Neuronal stem cell (in vitro differentiated cells): ENCODE results near the gene HDAC4.

Experiments used
- DNase-seq: peaks from one replicate; pipeline ENCODE4 v3.0.0-alpha.2; 2013; ENCODE audit warnings: low spot score
- H2AFZ ChIP-seq: one replicate; pipeline ENCODE4 v1.6.1; 2013; ENCODE audit warnings: mild to moderate bottlenecking, low read length, inconsistent platforms
- H2AK5ac ChIP-seq: 2 replicates; pipeline ENCODE4 v1.6.1; 2013; ENCODE audit warnings: low read depth, mild to moderate bottlenecking, inconsistent platforms, low read length, moderate library complexity, mixed read lengths
- H2BK120ac ChIP-seq: 2 replicates; pipeline ENCODE4 v1.6.1; 2013; ENCODE audit warnings: low read depth, mild to moderate bottlenecking, inconsistent platforms, low read length, moderate library complexity, mixed read lengths
- H2BK12ac ChIP-seq: one replicate; pipeline ENCODE4 v1.6.1; 2013; ENCODE audit warnings: low read length, inconsistent platforms
- H2BK15ac ChIP-seq: 2 replicates; pipeline ENCODE4 v1.6.1; 2013; ENCODE audit warnings: mild to moderate bottlenecking, low read length, inconsistent platforms, mixed read lengths
- H2BK5ac ChIP-seq: one replicate; pipeline ENCODE4 v1.6.1; 2013; ENCODE audit warnings: inconsistent platforms, mild to moderate bottlenecking, low read length, moderate library complexity
- H3K14ac ChIP-seq: one replicate; pipeline ENCODE4 v1.6.1; 2013; ENCODE audit warnings: low read length, inconsistent platforms
- H3K18ac ChIP-seq: 2 replicates; pipeline ENCODE4 v1.6.1; 2013; ENCODE audit warnings: low read length, inconsistent platforms
- H3K23ac ChIP-seq: 2 replicates; pipeline ENCODE4 v1.6.1; 2013; ENCODE audit warnings: low read depth, mild to moderate bottlenecking, mixed read lengths, low read length, inconsistent platforms; ENCODE audit not compliant: poor library complexity
- H3K27ac ChIP-seq: replicated peaks from 3 replicates; pipeline ENCODE4 v1.5.1; 2013; ENCODE audit warnings: low read length, inconsistent platforms
- H3K27me3 ChIP-seq, 3 experiments: 2 replicates each; pipeline ENCODE4 v1.6.1; 2013; ENCODE audit warnings: low read length in 3 of 3, mild to moderate bottlenecking in 2 of 3, inconsistent platforms in 1 of 3, low read depth in 1 of 3, mixed read lengths in 1 of 3, moderate library complexity in 1 of 3; ENCODE audit not compliant: control insufficient read depth in 3 of 3, insufficient read depth in 3 of 3
- H3K36me3 ChIP-seq, 2 donors: replicated peaks in 1 of 2; 2 replicates each; pipeline ENCODE4 v1.6.1; 2013; ENCODE audit warnings: low read length in 2 of 2; ENCODE audit not compliant: control insufficient read depth in 2 of 2, insufficient read depth in 2 of 2
- H3K4ac ChIP-seq: 2 replicates; pipeline ENCODE4 v1.6.1; 2013; ENCODE audit warnings: inconsistent platforms, mild to moderate bottlenecking, low read length, moderate library complexity
- H3K4me1 ChIP-seq, 2 donors: 1 replicate in 1 of 2; 2 replicates in 1 of 2; pipeline ENCODE4 v1.6.1; 2013; ENCODE audit warnings: low read length in 2 of 2, low read depth in 1 of 2; ENCODE audit not compliant: control insufficient read depth in 2 of 2, insufficient read depth in 1 of 2
- H3K4me2 ChIP-seq: one replicate; pipeline ENCODE4 v1.6.1; 2013; ENCODE audit warnings: mild to moderate bottlenecking, low read length, inconsistent platforms; ENCODE audit not compliant: insufficient read depth, poor library complexity, severe bottlenecking
- H3K4me3 ChIP-seq, 2 donors: 2 replicates each; pipeline ENCODE4 v1.5.1; 2013; ENCODE audit warnings: low read length in 2 of 2, mild to moderate bottlenecking in 2 of 2, inconsistent platforms in 1 of 2, moderate library complexity in 1 of 2
- H3K79me1 ChIP-seq: one replicate; pipeline ENCODE4 v1.6.1; 2013; ENCODE audit warnings: low read depth, mild to moderate bottlenecking, inconsistent platforms, low read length, moderate library complexity
- H3K9ac ChIP-seq: one replicate; pipeline ENCODE4 v1.6.1; 2013; ENCODE audit warnings: mild to moderate bottlenecking, low read depth, low read length, inconsistent platforms; ENCODE audit not compliant: poor library complexity
- H3K9me3 ChIP-seq, 2 donors: replicated peaks in 1 of 2; 2 replicates each; pipeline versions ENCODE3 to v1.6.1; 2013; ENCODE audit warnings: low read length in 2 of 2, mild to moderate bottlenecking in 2 of 2, inconsistent platforms in 1 of 2, low read depth in 1 of 2, mixed read lengths in 1 of 2, moderate library complexity in 1 of 2; ENCODE audit not compliant: control insufficient read depth in 2 of 2, insufficient read depth in 1 of 2
- H4K8ac ChIP-seq: one replicate; pipeline ENCODE4 v1.6.1; 2013; ENCODE audit warnings: low read depth, mild to moderate bottlenecking, inconsistent platforms, low read length, moderate library complexity
- H4K91ac ChIP-seq: one replicate; pipeline ENCODE4 v1.6.1; 2013; ENCODE audit warnings: low read length, low read depth, mild to moderate bottlenecking, inconsistent platforms; ENCODE audit not compliant: poor library complexity
- WGBS, 2 donors: extraction: QIAGEN DNeasy Blood & Tissue Kit; methylation state at CpG; one replicate each; pipeline ENCODE4 v1.1.7; 2013; ENCODE audit warnings: missing lambda C conversion rate in 2 of 2, mixed read lengths in 1 of 2; ENCODE audit not compliant: insufficient read length in 2 of 2, insufficient replicate concordance in 1 of 2; ENCODE audit errors: extremely low coverage in 2 of 2; 5-methylcytosine and 5-hydroxymethylcytosine counted together

Gene HDAC4

DNA sequence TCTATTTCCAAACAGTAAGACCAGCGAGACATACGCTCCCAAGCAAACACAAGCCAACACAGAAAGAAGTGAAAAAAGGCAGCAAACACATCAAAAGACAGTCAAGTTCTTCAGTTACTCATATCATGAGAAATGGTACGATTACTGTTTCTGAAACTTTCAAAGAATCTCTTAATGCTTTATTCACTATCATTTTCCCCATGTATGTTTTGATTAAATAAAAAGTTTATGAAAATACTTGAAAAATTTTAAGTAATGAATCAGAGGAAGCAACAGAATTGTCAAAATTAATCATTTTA lies 114.9 kb downstream of the HDAC4 start:
- Histone ChIP-seq H3K14ac (no peak overlapping the region), H2BK5ac (no peak overlapping the region), H2AK5ac (no peak overlapping the region), H2BK12ac (no peak overlapping the region), H3K27me3 (peaks cover 0 to 2% (median 0%) of the 10 kb centered on the region in 3 experiments), H2BK120ac (no peak overlapping the region), H4K8ac (no peak overlapping the region), H3K9me3 (peaks cover 0 to 4% of the 10 kb centered on the region in 2 donors), H2BK15ac (no peak overlapping the region), H3K4me3 (no peak overlapping the region), H3K27ac (no peak overlapping the region), H3K23ac (no peak overlapping the region), H3K36me3 (no peaks in the 10 kb centered on the region), H3K79me1 (peaks cover 13% of the 10 kb centered on the region), H3K18ac (no peak overlapping the region), H3K4me1 (peaks cover 27 to 41% of the 10 kb centered on the region in 2 donors), H3K9ac (no peak overlapping the region), H2AFZ (no peak overlapping the region), H3K4ac (no peak overlapping the region), H4K91ac (no peak overlapping the region), H3K4me2 (no peak overlapping the region)
- no CpG with 5 or more reads among the region's 3 CpGs for WGBS, 2 donors
- DNase-seq, result no peak

DNA sequence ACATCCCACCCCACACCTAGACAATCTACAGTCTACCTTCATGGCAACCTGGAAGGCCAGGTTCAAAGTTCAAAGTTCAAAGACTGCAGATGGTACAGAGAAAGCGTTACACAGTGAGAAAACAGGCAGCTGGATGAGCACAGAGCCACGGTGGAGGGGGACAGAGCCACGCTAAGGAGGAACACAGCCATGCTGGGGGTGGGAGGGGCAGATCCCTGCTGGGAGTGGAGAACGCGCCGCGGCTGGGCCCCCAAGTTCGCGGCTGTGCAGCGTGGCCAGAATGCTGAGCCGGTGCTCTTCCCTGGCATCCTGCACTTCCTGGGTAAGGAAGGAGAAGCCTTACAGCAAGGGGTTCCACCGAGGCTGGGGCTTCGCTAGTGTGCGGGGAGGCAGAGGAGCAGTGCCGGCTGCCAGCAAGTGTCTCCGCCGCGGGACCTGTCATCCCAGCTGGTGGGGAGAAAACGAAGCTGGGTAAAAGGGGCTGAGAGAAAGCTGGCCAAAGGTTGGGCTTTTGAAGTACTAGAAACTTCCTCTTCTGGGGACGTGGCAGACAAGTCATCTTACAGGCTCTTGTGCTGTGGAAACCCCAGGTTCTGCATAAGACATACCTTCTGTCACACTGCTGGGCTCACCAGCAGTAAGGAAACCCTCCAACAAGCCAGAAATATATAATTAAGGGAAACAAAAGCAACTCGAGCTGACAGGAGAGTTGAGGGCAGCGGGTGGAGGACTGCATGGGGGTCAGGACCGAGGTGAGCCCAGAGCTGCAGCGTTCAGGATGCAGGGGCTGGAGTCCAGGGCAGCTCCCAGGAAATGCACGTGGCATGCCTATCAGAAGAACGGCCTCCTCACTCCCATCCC lies 115.5 kb downstream of the HDAC4 start:
- WGBS, 2 donors, result no CpG with 5 or more reads among the region's 26 CpGs

GRCh38 chr2:239283961-239284795 lies 116.6 kb downstream of the HDAC4 start:
- Histone ChIP-seq H3K23ac (peak overlapping the region; percentile 60), H3K36me3 (no peaks in the 10 kb centered on the region), H2BK15ac (no peak overlapping the region), H2BK12ac (no peak overlapping the region), H3K27ac (no peak overlapping the region), H3K27me3 (no peaks in the 10 kb centered on the region), H3K79me1 (peaks cover 10% of the 10 kb centered on the region), H3K14ac (no peak overlapping the region), H2AK5ac (peak overlapping the region; percentile 86), H3K4ac (no peak overlapping the region), H3K9ac (no peak overlapping the region), H2BK5ac (peak overlapping the region; percentile 30), H3K4me3 (no peak overlapping the region), H3K9me3 (peaks cover 0 to 2% of the 10 kb centered on the region in 2 donors), H4K8ac (no peak overlapping the region), H3K18ac (peak overlapping the region; percentile 52), H2BK120ac (no peak overlapping the region), H3K4me2 (no peak overlapping the region), H3K4me1 (peaks cover 19 to 29% of the 10 kb centered on the region in 2 donors), H4K91ac (no peak overlapping the region), H2AFZ (no peak overlapping the region)
- no CpG with 5 or more reads among the region's 31 CpGs for WGBS, 2 donors
- no peak for DNase-seq

More for the DNA sequence above, 115.5 kb downstream of the HDAC4 start:
- Histone ChIP-seq H2AFZ (no peak overlapping the region), H3K27ac (no peak overlapping the region), H4K8ac (no peak overlapping the region), H4K91ac (no peak overlapping the region), H3K36me3 (no peaks in the 10 kb centered on the region), H3K18ac (no peak overlapping the region), H2BK12ac (no peak overlapping the region), H3K4me3 (no peak overlapping the region), H3K4ac (no peak overlapping the region), H3K27me3 (no peaks in the 10 kb centered on the region), H3K23ac (peak overlapping the region; percentile 32), H3K9me3 (peaks cover 0 to 2% of the 10 kb centered on the region in 2 donors), H3K9ac (no peak overlapping the region), H2AK5ac (peak overlapping the region; percentile 1), H3K14ac (no peak overlapping the region), H2BK120ac (no peak overlapping the region), H3K4me2 (no peak overlapping the region), H3K79me1 (peaks cover 10% of the 10 kb centered on the region), H3K4me1 (peaks cover 22 to 36% of the 10 kb centered on the region in 2 donors), H2BK15ac (no peak overlapping the region), H2BK5ac (no peak overlapping the region)
- no peak for DNase-seq
